Measurements from ENCODE around the gene TRPC4.

GRCh38 chr13:37833411-37833810 lies 36.2 kb downstream of the TRPC4 start:
- TF ChIP-seq, protein P1, sequence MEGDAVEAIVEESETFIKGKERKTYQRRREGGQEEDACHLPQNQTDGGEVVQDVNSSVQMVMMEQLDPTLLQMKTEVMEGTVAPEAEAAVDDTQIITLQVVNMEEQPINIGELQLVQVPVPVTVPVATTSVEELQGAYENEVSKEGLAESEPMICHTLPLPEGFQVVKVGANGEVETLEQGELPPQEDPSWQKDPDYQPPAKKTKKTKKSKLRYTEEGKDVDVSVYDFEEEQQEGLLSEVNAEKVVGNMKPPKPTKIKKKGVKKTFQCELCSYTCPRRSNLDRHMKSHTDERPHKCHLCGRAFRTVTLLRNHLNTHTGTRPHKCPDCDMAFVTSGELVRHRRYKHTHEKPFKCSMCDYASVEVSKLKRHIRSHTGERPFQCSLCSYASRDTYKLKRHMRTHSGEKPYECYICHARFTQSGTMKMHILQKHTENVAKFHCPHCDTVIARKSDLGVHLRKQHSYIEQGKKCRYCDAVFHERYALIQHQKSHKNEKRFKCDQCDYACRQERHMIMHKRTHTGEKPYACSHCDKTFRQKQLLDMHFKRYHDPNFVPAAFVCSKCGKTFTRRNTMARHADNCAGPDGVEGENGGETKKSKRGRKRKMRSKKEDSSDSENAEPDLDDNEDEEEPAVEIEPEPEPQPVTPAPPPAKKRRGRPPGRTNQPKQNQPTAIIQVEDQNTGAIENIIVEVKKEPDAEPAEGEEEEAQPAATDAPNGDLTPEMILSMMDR (IDR thresholded peaks at IDR 0.05; ENCODE audit: insufficient read depth, low read length): no peak
- no peak for TF ChIP-seq GABPA (IDR thresholded peaks at IDR 0.05; ENCODE audit: low read depth)
- TF ChIP-seq REST (IDR thresholded peaks at IDR 0.05; ENCODE audit: insufficient replicate concordance, low read depth): no peak
- no peak for TF ChIP-seq POLR2AphosphoS5 (IDR thresholded peaks at IDR 0.05; ENCODE audit: low read depth)
- no peak for TF ChIP-seq SPI1 (IDR thresholded peaks at IDR 0.05; ENCODE audit: borderline replicate concordance, low read depth)
